Subcutaneous abdominal adipose tissue (tissue), 5 donors: ENCODE data around the gene SPATA3.
"Not testable (repeated sequence)": the region's sequence is repeated elsewhere in the genome, so short reads cannot be mapped to it uniquely, and the experiment has no call there.

Source experiments
- H3K27ac ChIP-seq: one replicate; pipeline ENCODE4 v1.7.0; 2013; ENCODE audit warnings: low read depth, mild to moderate bottlenecking, inconsistent platforms, low read length, moderate library complexity
- H3K27me3 ChIP-seq, 5 donors: one replicate each; pipeline ENCODE4 v1.7.0; 2013; ENCODE audit warnings: low read length in 5 of 5, inconsistent platforms in 1 of 5; ENCODE audit not compliant: control insufficient read depth in 5 of 5, insufficient read depth in 4 of 5
- H3K36me3 ChIP-seq, 5 donors: one replicate each; pipeline ENCODE4 v1.7.0; 2013; ENCODE audit warnings: low read length in 5 of 5; ENCODE audit not compliant: control insufficient read depth in 5 of 5, insufficient read depth in 5 of 5
- H3K4me1 ChIP-seq, 5 donors: one replicate each; pipeline ENCODE4 v1.7.0; 2013; ENCODE audit warnings: low read length in 5 of 5, mild to moderate bottlenecking in 3 of 5, moderate library complexity in 1 of 5; ENCODE audit not compliant: control insufficient read depth in 5 of 5, insufficient read depth in 5 of 5
- H3K4me3 ChIP-seq, 5 donors: one replicate each; pipeline ENCODE4 v1.7.0; 2013; ENCODE audit warnings: low read length in 5 of 5, low read depth in 1 of 5
- H3K9ac ChIP-seq, 5 donors: one replicate each; pipeline ENCODE4 v1.7.0; 2013; ENCODE audit warnings: low read length in 5 of 5, mild to moderate bottlenecking in 4 of 5, moderate library complexity in 3 of 5
- H3K9me3 ChIP-seq, 5 donors: one replicate each; pipeline ENCODE4 v1.7.0; 2013; ENCODE audit warnings: low read length in 5 of 5; ENCODE audit not compliant: control insufficient read depth in 5 of 5
- donor health status: healthy.
- donor health status: healthy.
- donor health status: healthy.
- donor health status: healthy.
- donor health status: healthy.

The SPATA3 gene

DNA sequence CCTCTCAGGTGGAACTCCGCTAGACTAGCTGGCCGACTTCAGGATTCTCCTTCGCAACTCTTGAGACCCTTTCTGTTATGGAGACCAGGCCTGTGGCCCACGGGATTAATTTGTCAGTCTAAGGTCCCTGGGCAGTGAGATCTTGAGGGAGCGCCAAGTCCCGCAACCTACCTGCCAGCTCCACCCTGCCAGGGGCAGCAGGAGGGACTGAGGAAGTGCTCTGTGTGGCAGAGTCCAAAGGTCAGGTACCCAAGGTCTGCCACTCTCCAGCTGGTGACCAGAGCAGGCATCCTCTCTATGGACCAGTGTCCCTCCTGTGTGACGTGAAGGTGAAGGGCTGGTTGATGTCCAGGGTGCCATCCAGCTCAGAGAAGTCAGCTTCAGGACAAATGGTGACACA, 4.3 kb upstream of the SPATA3 start:
- H3K27me3 ChIP-seq: peaks cover 16 to 34% (median 22%) of the 10 kb centered on the region in 5 donors

DNA sequence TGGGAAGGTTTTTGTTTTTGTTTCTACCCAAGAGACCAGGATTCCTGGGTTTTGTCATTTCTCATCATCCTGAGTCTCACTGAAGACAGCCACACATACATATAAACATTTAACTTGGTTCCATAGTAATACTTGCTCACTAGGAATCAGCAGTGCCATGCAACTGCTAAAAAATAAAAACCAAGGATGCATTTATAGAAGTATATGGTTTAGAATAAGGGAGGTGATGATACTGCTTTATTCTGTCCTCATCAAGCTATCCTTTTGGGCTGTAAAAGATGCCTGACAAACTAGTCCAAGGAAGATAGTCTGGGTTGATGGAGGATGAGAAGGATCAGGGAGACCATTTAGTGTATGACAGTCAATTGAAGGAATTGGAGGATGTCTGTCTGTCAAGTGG, 740 bp downstream of the SPATA3 start:
- Histone ChIP-seq H3K4me3 (no peak overlapping the region), H3K4me1 (peaks cover 0 to 4% (median 0%) of the 10 kb centered on the region in 5 donors), H3K27me3 (peaks cover 7 to 29% (median 15%) of the 10 kb centered on the region in 5 donors), H3K36me3 (no peaks in the 10 kb centered on the region), H3K27ac (no peak overlapping the region), H3K9me3 (peaks cover 0 to 4% (median 2%) of the 10 kb centered on the region in 5 donors), H3K9ac (no peak overlapping the region)

More for the DNA sequence above, 4.3 kb upstream of the SPATA3 start:
- H3K4me3 ChIP-seq: no peak overlapping the region
- H3K9me3 ChIP-seq: no peaks in the 10 kb centered on the region
- H3K9ac ChIP-seq: no peak overlapping the region
- no peaks in the 10 kb centered on the region for H3K36me3 ChIP-seq
- no peak overlapping the region for H3K27ac ChIP-seq
- peaks cover 0 to 5% (median 4%) of the 10 kb centered on the region in 5 donors for H3K4me1 ChIP-seq

DNA sequence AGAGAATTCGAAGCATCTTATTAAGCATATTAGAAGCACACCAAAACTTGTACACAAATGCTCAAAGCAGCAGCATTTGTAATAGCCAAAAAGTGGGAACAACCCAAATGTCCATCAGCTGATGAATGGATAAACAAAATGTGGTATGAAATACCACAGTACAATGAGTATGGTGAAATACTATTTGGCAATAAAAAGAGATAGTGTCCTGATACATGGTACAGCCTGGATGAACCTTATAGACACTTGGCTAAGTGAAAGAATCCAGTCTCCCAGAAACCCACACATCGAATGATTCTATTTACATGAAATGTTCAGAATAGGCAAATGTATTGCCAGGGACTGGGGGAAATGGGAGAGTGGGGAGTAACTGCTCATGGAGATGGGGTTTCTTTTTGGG, 3.0 kb downstream of the SPATA3 start:
- H3K4me3 ChIP-seq: no peak overlapping the region
- H3K27ac ChIP-seq: no peak overlapping the region
- H3K36me3 ChIP-seq: no peaks in the 10 kb centered on the region
- peaks cover 0 to 4% (median 0%) of the 10 kb centered on the region in 5 donors for H3K4me1 ChIP-seq
- peaks cover 0 to 4% (median 2%) of the 10 kb centered on the region in 5 donors for H3K9me3 ChIP-seq
- peaks cover 9 to 26% (median 15%) of the 10 kb centered on the region in 5 donors for H3K27me3 ChIP-seq
- H3K9ac ChIP-seq: no peak overlapping the region

DNA sequence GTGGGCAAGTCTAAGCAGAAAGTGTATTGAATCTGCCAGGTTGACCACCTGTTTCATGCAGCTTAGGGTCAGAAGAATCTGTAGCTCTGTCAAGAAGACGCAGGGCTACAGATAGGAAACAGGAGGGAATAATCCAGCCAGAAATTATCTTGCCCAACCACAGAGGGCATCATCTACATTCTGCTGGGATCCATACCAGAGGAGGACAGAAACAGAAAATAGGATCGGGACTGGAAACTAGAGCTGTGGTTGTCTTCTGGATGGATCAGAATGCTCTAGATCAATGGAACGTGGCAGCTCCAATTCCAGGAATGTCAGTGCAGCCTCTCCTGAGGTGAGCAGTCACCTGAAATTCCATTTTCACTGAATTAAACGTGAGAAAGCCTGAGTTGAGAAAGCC, 3.6 kb downstream of the SPATA3 start:
- H3K27me3 ChIP-seq: peaks cover 9 to 26% (median 15%) of the 10 kb centered on the region in 5 donors
- H3K9ac ChIP-seq: no peak overlapping the region

DNA sequence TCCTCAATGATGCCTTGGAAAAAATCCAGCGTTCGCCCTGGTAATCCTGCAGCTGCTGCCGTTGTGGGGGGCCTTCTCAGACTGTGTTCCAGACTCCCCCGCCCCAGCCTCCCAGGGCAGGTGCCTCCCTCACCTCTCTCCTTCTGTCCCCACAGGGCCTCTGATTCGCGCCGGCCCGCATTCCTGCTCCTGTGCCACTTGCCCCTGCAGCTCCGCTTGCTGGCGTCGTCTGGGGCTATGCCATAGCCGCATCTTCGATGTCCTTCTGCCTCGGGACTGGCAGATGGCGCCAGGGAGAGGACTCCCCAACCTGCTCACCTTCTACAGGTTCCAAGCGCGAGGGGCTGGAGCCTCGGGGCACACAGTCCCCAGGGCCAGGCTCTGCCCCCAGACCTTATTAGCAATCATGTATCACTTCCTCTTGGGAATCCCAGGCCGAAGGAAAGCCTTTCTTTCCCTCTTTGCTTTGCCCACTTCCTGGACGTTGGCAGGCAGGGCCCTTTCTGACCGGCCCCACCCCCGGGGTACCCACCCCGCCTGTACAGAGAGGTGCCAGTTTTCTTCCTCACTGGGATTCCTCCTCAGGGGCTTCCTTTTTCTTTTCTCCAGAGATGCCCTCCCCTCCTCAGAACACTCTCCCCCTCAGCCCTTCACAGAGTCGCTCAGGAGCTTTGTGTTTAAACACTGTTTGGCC, 4.4 kb downstream of the SPATA3 start:
- Histone ChIP-seq H3K4me1 (peaks cover 0 to 4% (median 0%) of the 10 kb centered on the region in 5 donors), H3K4me3 (no peak overlapping the region), H3K27ac (no peak overlapping the region), H3K9ac (no peak overlapping the region), H3K36me3 (no peaks in the 10 kb centered on the region), H3K9me3 (peaks cover 0 to 4% (median 2%) of the 10 kb centered on the region in 5 donors), H3K27me3 (peaks cover 9 to 26% (median 15%) of the 10 kb centered on the region in 5 donors)

More for the DNA sequence above, 3.6 kb downstream of the SPATA3 start:
- no peak overlapping the region for H3K4me3 ChIP-seq
- peaks cover 0 to 4% (median 0%) of the 10 kb centered on the region in 5 donors for H3K4me1 ChIP-seq
- no peaks in the 10 kb centered on the region for H3K36me3 ChIP-seq
- peaks cover 0 to 4% (median 2%) of the 10 kb centered on the region in 5 donors for H3K9me3 ChIP-seq
- H3K27ac ChIP-seq: no peak overlapping the region

DNA sequence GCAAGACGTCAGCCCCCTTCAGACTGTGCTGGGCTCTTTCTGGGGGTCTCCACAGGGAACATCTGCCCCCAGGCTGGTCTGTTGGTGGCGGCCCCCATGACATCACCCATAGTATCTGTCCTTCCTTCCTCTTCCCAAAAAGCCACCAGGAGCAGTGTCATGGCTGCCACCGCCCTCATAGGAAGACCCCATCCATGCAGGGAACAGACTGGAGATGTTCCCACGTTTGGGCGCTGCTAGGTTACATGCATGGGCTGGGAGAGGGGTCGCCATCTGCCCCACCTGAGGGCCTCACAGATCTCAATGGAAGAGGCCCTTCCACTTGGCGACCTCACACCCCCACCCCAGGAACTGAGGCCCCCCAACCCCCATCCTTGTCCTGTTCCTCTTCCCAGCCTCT, 5.1 kb downstream of the SPATA3 start:
- no peak overlapping the region for H3K27ac ChIP-seq
- H3K9ac ChIP-seq: no peak overlapping the region
- H3K27me3 ChIP-seq: peaks cover 9 to 20% (median 15%) of the 10 kb centered on the region in 5 donors
- H3K4me1 ChIP-seq: peaks cover 0 to 4% (median 0%) of the 10 kb centered on the region in 5 donors
- H3K4me3 ChIP-seq: no peak overlapping the region
- H3K9me3 ChIP-seq: peaks cover 0 to 4% (median 2%) of the 10 kb centered on the region in 5 donors
- no peaks in the 10 kb centered on the region for H3K36me3 ChIP-seq

DNA sequence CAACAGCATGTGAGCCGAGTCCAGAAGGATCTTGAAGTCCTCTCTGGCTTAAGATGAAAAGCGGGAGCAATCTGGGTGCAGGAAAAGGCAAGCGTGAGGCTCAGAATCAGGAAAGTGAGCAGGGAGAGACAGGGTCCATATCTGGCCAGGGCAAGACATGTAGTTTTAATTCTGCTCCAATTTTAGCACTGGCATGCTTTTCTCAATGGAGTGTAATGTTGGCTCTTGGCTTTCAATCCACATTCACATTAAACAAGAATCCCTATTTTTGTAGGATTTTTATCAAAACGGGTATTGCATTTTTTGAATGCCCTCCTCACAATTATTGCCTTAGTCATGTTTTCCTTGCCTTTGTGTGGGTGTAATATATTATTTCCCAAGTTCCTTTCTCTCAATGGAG, 6.0 kb downstream of the SPATA3 start:
- Histone ChIP-seq H3K36me3 (no peaks in the 10 kb centered on the region), H3K27me3 (peaks cover 9 to 19% (median 15%) of the 10 kb centered on the region in 5 donors)

DNA sequence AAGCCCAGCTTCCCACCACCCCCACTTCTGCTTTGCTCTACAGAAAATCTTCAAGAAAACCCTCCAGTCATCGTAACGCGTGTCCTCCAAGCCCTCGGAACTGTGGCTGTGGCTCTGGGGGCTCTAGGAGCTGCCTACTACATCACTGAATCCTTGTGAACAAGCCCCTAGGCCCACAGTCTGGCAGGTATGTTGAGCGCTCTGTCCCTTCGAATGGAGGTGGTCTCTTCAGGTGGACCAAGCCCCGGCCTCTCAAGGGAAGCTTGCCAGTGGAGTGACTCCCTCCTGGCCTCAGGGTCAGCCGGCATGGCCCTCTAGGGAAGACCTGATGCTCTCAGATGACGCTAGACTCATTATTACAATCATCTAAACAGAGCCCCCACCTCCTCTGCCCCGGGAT, 6.7 kb downstream of the SPATA3 start:
- Histone ChIP-seq H3K4me1 (peaks cover 0 to 4% (median 0%) of the 10 kb centered on the region in 5 donors), H3K36me3 (no peaks in the 10 kb centered on the region), H3K9ac (no peak overlapping the region), H3K27me3 (peaks cover 9 to 19% (median 18%) of the 10 kb centered on the region in 5 donors), H3K9me3 (peaks cover 0 to 4% (median 2%) of the 10 kb centered on the region in 5 donors), H3K27ac (no peak overlapping the region), H3K4me3 (no peak overlapping the region)

More for the DNA sequence above, 6.0 kb downstream of the SPATA3 start:
- no peak overlapping the region for H3K4me3 ChIP-seq
- H3K9ac ChIP-seq: no peak overlapping the region
- peaks cover 0 to 4% (median 0%) of the 10 kb centered on the region in 5 donors for H3K4me1 ChIP-seq
- peaks cover 0 to 4% (median 2%) of the 10 kb centered on the region in 5 donors for H3K9me3 ChIP-seq
- no peak overlapping the region for H3K27ac ChIP-seq

DNA sequence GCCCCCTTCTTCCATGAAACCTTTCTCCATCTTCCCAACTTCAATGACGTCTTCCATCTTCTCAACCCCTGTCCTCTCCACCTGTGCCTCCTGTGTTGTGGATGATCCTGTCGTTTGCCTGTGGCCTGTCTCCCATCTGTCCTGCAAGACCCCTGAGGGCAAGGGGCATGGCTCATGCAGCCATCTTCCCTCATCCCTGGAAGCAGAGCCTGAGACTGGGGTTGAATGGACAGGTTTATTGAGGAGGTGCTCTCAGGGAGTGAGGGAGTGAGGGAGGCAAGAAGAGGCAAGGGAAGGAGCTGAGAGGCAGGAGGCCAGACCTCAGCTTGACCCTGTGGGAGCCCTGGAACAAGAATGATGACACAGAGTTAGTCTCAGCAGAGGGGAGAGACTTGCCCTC, 7.3 kb downstream of the SPATA3 start:
- no peak overlapping the region for H3K4me3 ChIP-seq
- H3K9me3 ChIP-seq: peaks cover 0 to 4% (median 2%) of the 10 kb centered on the region in 5 donors
- no peak overlapping the region for H3K27ac ChIP-seq
- no peaks in the 10 kb centered on the region for H3K36me3 ChIP-seq
- peaks cover 0 to 4% (median 0%) of the 10 kb centered on the region in 5 donors for H3K4me1 ChIP-seq
- H3K27me3 ChIP-seq: peaks cover 9 to 22% (median 21%) of the 10 kb centered on the region in 5 donors
- H3K9ac ChIP-seq: no peak overlapping the region

DNA sequence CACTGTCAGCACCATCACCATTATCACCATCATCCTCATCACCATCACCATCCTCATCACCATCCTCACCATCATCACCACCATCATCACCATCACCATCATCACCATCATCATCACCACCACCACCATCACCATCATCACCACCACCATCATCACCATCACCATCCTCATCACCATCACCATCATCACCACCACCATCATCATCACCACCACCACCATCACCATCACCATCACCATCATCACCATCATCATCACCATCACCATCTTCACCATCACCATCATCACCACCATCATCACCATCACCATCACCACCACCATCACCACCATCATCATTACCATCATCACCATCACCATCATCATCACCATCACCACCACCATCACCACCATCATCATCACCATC, 9.0 kb downstream of the SPATA3 start:
- H3K27ac ChIP-seq, H3K9ac ChIP-seq, H3K4me1 ChIP-seq, H3K9me3 ChIP-seq, H3K36me3 ChIP-seq, H3K4me3 ChIP-seq: not testable (repeated sequence)
- H3K27me3 ChIP-seq: peaks cover 9 to 28% (median 23%) of the 10 kb centered on the region in 5 donors
